ENCODE measurements around the gene METTL24. TPM values are rescaled to one million over a fixed set of nuclear protein-coding genes. Genes with fewer than 3 reads are reported as not detected.

METTL24 gene
- total RNA-seq, 1 donor = 0.09 TPM

GRCh38 chr6:110296241-110297025 lies 61.7 kb downstream of the METTL24 start:
- no peak for TF ChIP-seq CTCF (IDR thresholded peaks at IDR 0.05; ENCODE audit: insufficient read depth, low read length)
- H3K4me3 ChIP-seq (ENCODE audit: low read depth, low read length) = no peak overlapping the region
- DNase-seq (ENCODE audit: low read depth) = no peak

- H3K4me3 ChIP-seq (ENCODE audit: low read depth, low read length) = no peak overlapping the region
- no peak for TF ChIP-seq CTCF (IDR thresholded peaks at IDR 0.05; ENCODE audit: insufficient read depth, low read length)
- no peak for DNase-seq (ENCODE audit: low read depth)
These were observed 62.5 kb downstream of the METTL24 start for GRCh38 chr6:110295451-110296165.

GRCh38 chr6:110287462-110288341 lies 70.4 kb downstream of the METTL24 start:
- H3K4me3 ChIP-seq (ENCODE audit: low read depth, low read length) = no peak overlapping the region
- no peak for DNase-seq (ENCODE audit: low read depth)

GRCh38 chr6:110285306-110286060 lies 72.7 kb downstream of the METTL24 start:
- no peak for TF ChIP-seq CTCF (IDR thresholded peaks at IDR 0.05; ENCODE audit: insufficient read depth, low read length)
- no peak for DNase-seq (ENCODE audit: low read depth)
- no peak overlapping the region for H3K4me3 ChIP-seq (ENCODE audit: low read depth, low read length)

More at GRCh38 chr6:110287462-110288341, 70.4 kb downstream of the METTL24 start:
- TF ChIP-seq CTCF (IDR thresholded peaks at IDR 0.05; ENCODE audit: insufficient read depth, low read length) = no peak

- no peak for DNase-seq (ENCODE audit: low read depth)
- H3K4me3 ChIP-seq (ENCODE audit: low read depth, low read length) = no peak overlapping the region
- TF ChIP-seq CTCF (IDR thresholded peaks at IDR 0.05; ENCODE audit: insufficient read depth, low read length) = no peak
These were observed 73.3 kb downstream of the METTL24 start for GRCh38 chr6:110284855-110285254.

GRCh38 chr6:110283657-110284056 lies 74.5 kb downstream of the METTL24 start:
- no peak overlapping the region for H3K4me3 ChIP-seq (ENCODE audit: low read depth, low read length)
- DNase-seq (ENCODE audit: low read depth) = no peak
- TF ChIP-seq CTCF (IDR thresholded peaks at IDR 0.05; ENCODE audit: insufficient read depth, low read length) = no peak

All from fibroblast of the aortic adventitia (primary cell).